A549 (cell line): ENCODE data around the gene MUC5AC. TPM values are rescaled to one million over a fixed set of nuclear protein-coding genes. Genes with fewer than 3 reads are reported as not detected.

Source experiments
- ATAC-seq, 2 experiments: fragments of 200-7000 bp in 1 of 2; fragments of >200 bp in 1 of 2; cut with Nextera tagmentation in 1 of 2; cut with Tn5 transposase in 1 of 2; 3 replicates each; pipeline versions ENCODE4 v1.8.0 to v1.9.1; 2018 to 2020; ENCODE audit warnings: mild to moderate bottlenecking in 1 of 2, moderate library complexity in 1 of 2
- CTCF ChIA-PET: fragments of 300-600 bp; sonication (Branson Sonifier 250); formaldehyde crosslinking; extraction: SDS; loops from one replicate; lab custom pipeline; 2021; ENCODE audit warnings: antibody characterized with exemption, inconsistent platforms; lab: Yijun Ruan, JAX
- POLR2A ChIA-PET: fragments of 350-600 bp; formaldehyde crosslinking; extraction: SDS; loops from one replicate; lab custom pipeline; 2021; ENCODE audit warnings: antibody characterized with exemption, inconsistent platforms; lab: Yijun Ruan, JAX
- DNase-seq, 2 experiments: peaks; one replicate each; pipeline versions ENCODE4 v3.0.0 to v3.0.0-alpha.2; 2011 to 2016; ENCODE audit warnings: low read depth in 1 of 2, low spot score in 1 of 2
- FAIRE-seq: peaks from 2 replicates; lab custom pipeline; 2011; peaks lifted over from hg19 to GRCh38; lab: Jason Lieb, UNC
- H3K27ac ChIP-seq, 2 experiments: fragments of >200 bp; sonication (Bioruptor Twin); formaldehyde crosslinking; 3 replicates each; pipeline ENCODE4 v1.5.1; 2016 to 2017
- H3K4me1 ChIP-seq: fragments of >200 bp; sonication (Bioruptor Twin); formaldehyde crosslinking; 3 replicates; pipeline ENCODE4 v1.6.1; 2016
- H3K4me2 ChIP-seq: fragments of >200 bp; sonication (Bioruptor Twin); formaldehyde crosslinking; 3 replicates; pipeline ENCODE4 v1.6.1; 2016
- H3K4me3 ChIP-seq: fragments of >200 bp; sonication (Bioruptor Twin); formaldehyde crosslinking; 3 replicates; pipeline ENCODE4 v1.5.1; 2016
- H3K9me3 ChIP-seq: fragments of >200 bp; sonication (Bioruptor Twin); formaldehyde crosslinking; 3 replicates; pipeline ENCODE4 v1.6.1; 2016
- CBX2 ChIP-seq: fragments of 200-600 bp; sonication (generic); IDR thresholded peaks from 2 replicates; pipeline ENCODE4 v1.6.1; 2016; ENCODE audit warnings: low read depth, mild to moderate bottlenecking, borderline replicate concordance
- CEBPB ChIP-seq, 2 experiments: fragments of >200 bp in 1 of 2; sonication (Bioruptor Twin) in 1 of 2; formaldehyde crosslinking in 1 of 2; IDR thresholded peaks; 2 replicates each; pipeline ENCODE4 v1.6.1; 2012 to 2016
- E2F6 ChIP-seq: IDR thresholded peaks from 2 replicates; pipeline ENCODE4 v1.6.1; 2012; ENCODE audit warnings: low read depth, borderline replicate concordance
- FOSL2 ChIP-seq, 2 experiments: fragments of 450-650 bp in 1 of 2; fragments of >200 bp in 1 of 2; sonication (Bioruptor Twin) in 1 of 2; formaldehyde crosslinking; IDR thresholded peaks; 2 replicates each; pipeline versions ENCODE4 v1.5.0 to v1.6.1; 2016 to 2020; ENCODE audit warnings: mild to moderate bottlenecking in 1 of 2, moderate library complexity in 1 of 2
- GATA3 ChIP-seq: IDR thresholded peaks from 2 replicates; pipeline ENCODE4 v1.6.1; 2012; ENCODE audit warnings: borderline replicate concordance
- HDAC2 ChIP-seq: fragments of 200-600 bp; sonication (generic); IDR thresholded peaks from 2 replicates; pipeline ENCODE4 v1.6.1; 2016
- HMGXB4 ChIP-seq: fragments of 250-450 bp; sonication (Bioruptor Pico); IDR thresholded peaks from 2 replicates; pipeline ENCODE4 v1.5.0; 2021; ENCODE audit warnings: mild to moderate bottlenecking, moderate library complexity, borderline replicate concordance
- HOXA7 ChIP-seq: fragments of 250-450 bp; sonication (Bioruptor Pico); IDR thresholded peaks from 2 replicates; pipeline ENCODE4 v1.5.0; 2020; ENCODE audit warnings: mild to moderate bottlenecking, moderate library complexity
- HOXB5 ChIP-seq: fragments of 250-450 bp; sonication (Bioruptor Pico); IDR thresholded peaks from 2 replicates; pipeline ENCODE4 v1.5.0; 2020; ENCODE audit warnings: mild to moderate bottlenecking, moderate library complexity
- JUN ChIP-seq, 2 experiments: fragments of >200 bp; sonication (Bioruptor Twin); formaldehyde crosslinking; IDR thresholded peaks; 2 replicates in 1 of 2; 3 replicates in 1 of 2; pipeline ENCODE4 v1.6.1; 2016 to 2017
- JUNB ChIP-seq: fragments of >200 bp; sonication (Bioruptor Twin); formaldehyde crosslinking; IDR thresholded peaks from 2 replicates; pipeline ENCODE4 v1.6.1; 2016
- KDM1A ChIP-seq: fragments of 200-600 bp; sonication (generic); IDR thresholded peaks from 2 replicates; pipeline ENCODE4 v1.6.1; 2016; ENCODE audit warnings: low read depth, mild to moderate bottlenecking
- KDM5A ChIP-seq: fragments of 200-600 bp; sonication (generic); IDR thresholded peaks from 2 replicates; pipeline ENCODE4 v1.6.1; 2016; ENCODE audit warnings: antibody characterized with exemption, mild to moderate bottlenecking
- MAX ChIP-seq: IDR thresholded peaks from 2 replicates; pipeline ENCODE4 v1.6.1; 2012
- MYC ChIP-seq: IDR thresholded peaks from 2 replicates; pipeline ENCODE4 v1.6.1; 2012; ENCODE audit warnings: mild to moderate bottlenecking, inconsistent platforms, low read length, improper control_type of control experiment, borderline replicate concordance
- PBX3 ChIP-seq: IDR thresholded peaks from 2 replicates; pipeline ENCODE4 v1.6.1; 2012
- PHF8 ChIP-seq: fragments of 200-600 bp; sonication (generic); IDR thresholded peaks from 2 replicates; pipeline ENCODE4 v1.6.1; 2016; ENCODE audit warnings: low read depth, mild to moderate bottlenecking, antibody characterized with exemption, moderate library complexity, borderline replicate concordance
- RARB ChIP-seq: fragments of 250-450 bp; sonication (Bioruptor Pico); IDR thresholded peaks from 2 replicates; pipeline ENCODE4 v1.8.0; 2021; ENCODE audit warnings: mild to moderate bottlenecking, moderate library complexity
- RCOR1 ChIP-seq: fragments of 150-350 bp; IDR thresholded peaks from 2 replicates; pipeline ENCODE4 v1.6.1; 2014; ENCODE audit warnings: antibody characterized with exemption, low read length, low read depth
- REST ChIP-seq: fragments of 200-600 bp; sonication (generic); IDR thresholded peaks from 2 replicates; pipeline ENCODE4 v1.6.1; 2016; ENCODE audit warnings: antibody characterized with exemption, mild to moderate bottlenecking, moderate library complexity
- RNF2 ChIP-seq: fragments of 200-600 bp; sonication (generic); IDR thresholded peaks from 2 replicates; pipeline ENCODE4 v1.6.1; 2016; ENCODE audit warnings: low read depth, mild to moderate bottlenecking, antibody characterized with exemption, moderate library complexity, borderline replicate concordance
- SREBF2 ChIP-seq: fragments of 450-650 bp; IDR thresholded peaks from 2 replicates; pipeline ENCODE4 v1.6.1; 2014; ENCODE audit warnings: mild to moderate bottlenecking, moderate library complexity
- ZSCAN20 ChIP-seq: fragments of 250-450 bp; sonication (Bioruptor Pico); IDR thresholded peaks from 2 replicates; pipeline ENCODE4 v1.8.0; 2022; ENCODE audit warnings: mild to moderate bottlenecking, moderate library complexity
- WGBS: methylation state at CpG from one replicate; pipeline ENCODE4 v1.1.6; 2017; ENCODE audit errors: missing lambda C conversion rate; 5-methylcytosine and 5-hydroxymethylcytosine counted together
- polyA plus RNA-seq, 4 experiments: library from polyadenylated mRNA; depleted of rRNA in 3 of 4; stranded (reverse); fragments of >200 nt; fragmentation: RNase III in 1 of 4; extraction: RNeasy Plus Mini Kit Qiagen cat#74134 plus additional on column Dnase treatment in 1 of 4; gene quantifications; 2 replicates in 3 of 4; 3 replicates in 1 of 4; pipeline ENCODE4 v1.2.3, GENCODE V29; 2011 to 2017

The MUC5AC gene
- polyA plus RNA-seq, 2 of the 4 experiments (the other 2 are of a cell fraction) = 0.18 to 7.4 TPM

GRCh38 chr11:1167256-1167655, 9.5 kb downstream of the MUC5AC start:
- POLR2A ChIA-PET = no interaction called here
- CTCF ChIA-PET = interaction anchor here (0.6 to 1.3 kb wide), 3 partner anchors 35 to 240 kb away, joined by 3 read pairs; no protein-coding TSS in a partner anchor
- no peaks in the 10 kb centered on the region for H3K9me3 ChIP-seq
- H3K4me2 ChIP-seq = no peak overlapping the region
- 78% methylated on average over 7 of the region's 7 CpGs for WGBS
- no peak overlapping the region for H3K27ac ChIP-seq
- no peak for TF ChIP-seq PHF8
- TF ChIP-seq RCOR1 = no peak
- no peak for TF ChIP-seq REST
- TF ChIP-seq FOSL2 (IDR thresholded peaks at IDR 0.05) = no peak
- TF ChIP-seq FOSL2 (CRISPR knock-in tag; IDR thresholded peaks at IDR 0.05) = no peak
- TF ChIP-seq PBX3 = no peak
- TF ChIP-seq HOXB5 (CRISPR knock-in tag) = no peak
- no peak for TF ChIP-seq CBX2
- no peak for TF ChIP-seq SREBF2
- TF ChIP-seq RARB (CRISPR knock-in tag) = no peak
- no peak for TF ChIP-seq E2F6
- no peak for TF ChIP-seq JUNB
- TF ChIP-seq ZSCAN20 (CRISPR knock-in tag) = no peak
- TF ChIP-seq, all 56 proteins: peak for 0
- Histone ChIP-seq H3K4me1 (no peaks in the 10 kb centered on the region), H3K4me3 (no peak overlapping the region)
- ATAC-seq (no peak; a peak in 1 of 6 replicates), FAIRE-seq (no peak), DNase-seq (no peak)

- no peak overlapping the region for H3K4me3 ChIP-seq
- ChIA-PET CTCF (interaction anchor here (1.1 to 1.3 kb wide), 2 partner anchors 35 to 53 kb away, joined by 3 read pairs; no protein-coding TSS in a partner anchor), POLR2A (no interaction called here)
- no peaks in the 10 kb centered on the region for H3K9me3 ChIP-seq
- no peaks in the 10 kb centered on the region for H3K4me1 ChIP-seq
- FAIRE-seq = no peak
- H3K4me2 ChIP-seq = no peak overlapping the region
- WGBS = 87% methylated on average over 14 of the region's 19 CpGs
- TF ChIP-seq MAX (no peak), GATA3 (no peak), CEBPB (IDR thresholded peaks at IDR 0.05) (no peak), JUN (IDR thresholded peaks at IDR 0.05) (no peak), KDM5A (no peak), KDM1A (no peak), ZSCAN20 (CRISPR knock-in tag) (no peak), HOXA7 (no peak), RARB (CRISPR knock-in tag) (no peak), RNF2 (no peak), HDAC2 (no peak), HMGXB4 (CRISPR knock-in tag) (no peak), MYC (no peak), JUNB (no peak)
- TF ChIP-seq, all 56 proteins: peak for 0
- ATAC-seq = peak in 1 of 2 experiments; percentile 9; a peak in 2 of 6 replicates
- no peak for DNase-seq
- no peak overlapping the region for H3K27ac ChIP-seq
Measured at GRCh38 chr11:1167751-1168231, 10.0 kb downstream of the MUC5AC start.
